T-helper 17 cell (primary cell): Measurements from ENCODE around the gene MSL3. TPM values are rescaled to one million over a fixed set of nuclear protein-coding genes. Genes with fewer than 3 reads are reported as not detected.

Source experiments
- ATAC-seq: fragments of 150-1000 bp; cut with Tn5 transposase; 2 replicates; pipeline ENCODE4 v1.10.0; 2021; ENCODE audit warnings: mild to moderate bottlenecking, moderate library complexity
- DNase-seq, 3 donors: peaks; one replicate each; pipeline versions ENCODE4 v3.0.0 to v3.0.0-alpha.2; 2020 to 2021
- H3K9me3 ChIP-seq: one replicate; pipeline ENCODE4 v1.7.0; 2013; ENCODE audit warnings: low read length, mild to moderate bottlenecking; ENCODE audit not compliant: control insufficient read depth, poor library complexity, severe bottlenecking
- H3K27ac Mint-ChIP-seq: one replicate; pipeline ENCODE4 v1.8.0; 2022; ENCODE audit warnings: mild to moderate bottlenecking, moderate library complexity, mixed read lengths
- H3K27me3 Mint-ChIP-seq: one replicate; pipeline ENCODE4 v1.8.0; 2022; ENCODE audit warnings: mixed read lengths
- H3K36me3 Mint-ChIP-seq: one replicate; pipeline ENCODE4 v1.8.0; 2022; ENCODE audit warnings: low read depth, mixed read lengths
- H3K4me1 Mint-ChIP-seq: one replicate; pipeline ENCODE4 v1.8.0; 2022; ENCODE audit warnings: mild to moderate bottlenecking, mixed read lengths
- H3K4me3 Mint-ChIP-seq: one replicate; pipeline ENCODE4 v1.8.0; 2022; ENCODE audit warnings: mild to moderate bottlenecking, moderate library complexity, mixed read lengths
- total RNA-seq, 4 donors: library from RNA in 2 of 4; stranded (reverse) in 2 of 4; gene quantifications; one replicate each; pipeline ENCODE4 v1.2.3 and lab custom pipeline; 2022 to 2026

MSL3 gene, protein sequence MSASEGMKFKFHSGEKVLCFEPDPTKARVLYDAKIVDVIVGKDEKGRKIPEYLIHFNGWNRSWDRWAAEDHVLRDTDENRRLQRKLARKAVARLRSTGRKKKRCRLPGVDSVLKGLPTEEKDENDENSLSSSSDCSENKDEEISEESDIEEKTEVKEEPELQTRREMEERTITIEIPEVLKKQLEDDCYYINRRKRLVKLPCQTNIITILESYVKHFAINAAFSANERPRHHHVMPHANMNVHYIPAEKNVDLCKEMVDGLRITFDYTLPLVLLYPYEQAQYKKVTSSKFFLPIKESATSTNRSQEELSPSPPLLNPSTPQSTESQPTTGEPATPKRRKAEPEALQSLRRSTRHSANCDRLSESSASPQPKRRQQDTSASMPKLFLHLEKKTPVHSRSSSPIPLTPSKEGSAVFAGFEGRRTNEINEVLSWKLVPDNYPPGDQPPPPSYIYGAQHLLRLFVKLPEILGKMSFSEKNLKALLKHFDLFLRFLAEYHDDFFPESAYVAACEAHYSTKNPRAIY
- total RNA-seq (10 to 100 TPM; 86.2 to 86.3 TPM), total RNA-seq (lab: John Stamatoyannopoulos, UW) (82.7 to 106 reads per million in 2 donors)

DNA sequence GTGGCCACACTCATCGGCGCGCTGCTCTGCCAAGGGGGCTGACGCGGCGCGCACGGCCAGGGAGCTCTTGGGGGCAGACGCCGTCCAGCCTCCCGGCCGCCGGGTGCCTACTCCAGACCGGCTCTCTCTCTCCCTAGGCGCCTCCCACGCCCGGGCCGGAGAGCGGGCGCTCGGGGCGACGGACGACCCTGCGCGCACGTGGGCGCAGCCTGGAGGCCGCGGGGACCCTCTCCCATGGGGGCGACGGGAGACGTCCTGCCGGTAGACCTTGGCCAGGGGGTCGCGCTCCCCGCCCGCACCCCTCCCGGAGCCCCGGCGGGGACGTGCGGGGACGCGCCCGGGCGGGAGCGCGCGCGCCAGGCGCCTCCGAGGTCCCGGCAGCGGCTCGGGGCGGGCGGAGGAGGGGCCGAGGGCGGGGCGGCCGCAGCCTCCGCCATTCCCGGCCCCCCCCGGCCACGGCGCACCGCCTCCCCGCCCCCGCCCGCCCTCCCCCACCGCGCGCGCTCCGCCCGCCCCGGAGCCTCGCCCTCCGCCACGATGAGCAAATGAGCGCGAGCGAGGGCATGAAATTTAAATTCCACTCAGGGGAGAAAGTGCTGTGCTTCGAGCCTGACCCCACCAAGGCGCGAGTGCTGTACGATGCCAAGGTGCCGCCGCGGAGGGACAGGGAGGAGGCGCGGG, at the start of gene MSL3:
Gene MSL3 (plus strand): TSS at position 519 of the 681 bp plus-strand sequence. CDS start 27 bp downstream, at position 546.
- no peaks in the 10 kb centered on the region for H3K27me3 Mint-ChIP-seq
- peaks cover 14% of the 10 kb centered on the region for H3K4me1 Mint-ChIP-seq
- H3K36me3 Mint-ChIP-seq, result peaks cover 3% of the 10 kb centered on the region
- H3K9me3 ChIP-seq, result no peaks in the 10 kb centered on the region
- peak within 1 kb of the TSS; percentile 97 for H3K27ac Mint-ChIP-seq
- ATAC-seq, result peak; percentile 65
- peak within 1 kb of the TSS; percentile 99 for H3K4me3 Mint-ChIP-seq
- peak; percentile 45 to 68 (median 60) for DNase-seq

DNA sequence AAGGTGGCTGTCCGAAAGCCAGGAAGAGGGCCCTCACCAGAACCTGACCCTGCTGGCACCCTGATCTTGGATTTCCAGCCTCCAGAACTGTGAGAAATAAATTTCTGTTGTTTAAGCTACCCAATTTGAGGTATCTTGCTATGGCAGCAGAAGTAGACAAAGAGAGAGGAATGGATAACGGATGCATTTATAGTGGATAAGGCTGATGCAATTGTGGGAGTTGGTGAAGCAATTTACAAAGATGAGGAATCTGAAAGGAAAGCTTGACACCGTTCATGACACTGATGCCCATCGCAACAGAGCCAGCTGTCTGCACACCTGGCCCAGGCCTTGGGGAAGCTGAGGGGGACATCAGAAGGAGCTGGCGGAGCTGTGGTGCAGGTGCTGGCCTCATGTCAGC, 35.7 kb upstream of the MSL3 start:
- H3K4me3 Mint-ChIP-seq, result no peak overlapping the region
- no peak for ATAC-seq
- H3K9me3 ChIP-seq, result no peaks in the 10 kb centered on the region
- no peak for DNase-seq
- no peak overlapping the region for H3K27ac Mint-ChIP-seq
- H3K4me1 Mint-ChIP-seq, result peaks cover 2% of the 10 kb centered on the region
- H3K36me3 Mint-ChIP-seq, result peaks cover 2% of the 10 kb centered on the region
- no peaks in the 10 kb centered on the region for H3K27me3 Mint-ChIP-seq

DNA sequence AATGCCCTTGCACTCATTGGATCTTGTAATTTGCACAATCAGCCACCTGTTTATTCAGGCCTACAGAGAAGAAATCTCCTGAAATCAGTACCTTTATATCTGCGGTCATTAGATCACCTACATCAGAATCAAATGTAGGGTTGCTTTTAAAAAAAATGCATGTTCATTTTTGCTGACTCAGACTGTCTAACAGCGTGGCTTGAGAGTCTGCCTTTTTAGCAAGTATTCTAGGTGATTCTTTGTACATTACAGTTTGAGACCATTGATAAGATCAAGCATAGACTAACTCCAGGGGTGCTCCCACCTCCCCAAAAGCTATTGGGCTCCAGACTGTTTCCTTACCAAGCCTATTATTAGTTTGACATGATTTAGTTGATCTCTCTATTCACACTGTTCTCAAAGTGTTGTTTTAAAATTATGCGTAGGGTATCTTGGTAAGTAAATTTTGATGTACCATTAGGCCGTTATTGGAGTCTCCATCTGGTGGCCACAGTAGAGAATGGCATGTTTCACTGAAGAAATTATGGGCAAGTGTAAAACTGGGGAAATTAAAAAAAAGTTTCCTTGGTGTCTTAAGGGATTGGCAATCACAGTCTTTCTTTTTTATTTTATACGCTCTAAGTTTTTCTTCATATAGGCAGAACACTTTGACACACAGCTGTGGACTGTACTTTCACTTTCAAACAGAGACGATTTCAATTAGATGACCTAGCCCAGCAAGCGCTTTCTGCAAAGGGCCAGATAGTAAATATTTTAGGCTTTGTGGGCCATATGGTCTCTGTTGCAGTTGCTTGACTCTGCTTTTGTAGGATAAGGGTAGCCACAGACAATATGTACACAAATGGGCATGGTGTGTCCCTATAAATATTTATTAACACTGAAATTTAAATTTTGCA, 33.7 kb upstream of the MSL3 start:
- no peak overlapping the region for H3K4me3 Mint-ChIP-seq

DNA sequence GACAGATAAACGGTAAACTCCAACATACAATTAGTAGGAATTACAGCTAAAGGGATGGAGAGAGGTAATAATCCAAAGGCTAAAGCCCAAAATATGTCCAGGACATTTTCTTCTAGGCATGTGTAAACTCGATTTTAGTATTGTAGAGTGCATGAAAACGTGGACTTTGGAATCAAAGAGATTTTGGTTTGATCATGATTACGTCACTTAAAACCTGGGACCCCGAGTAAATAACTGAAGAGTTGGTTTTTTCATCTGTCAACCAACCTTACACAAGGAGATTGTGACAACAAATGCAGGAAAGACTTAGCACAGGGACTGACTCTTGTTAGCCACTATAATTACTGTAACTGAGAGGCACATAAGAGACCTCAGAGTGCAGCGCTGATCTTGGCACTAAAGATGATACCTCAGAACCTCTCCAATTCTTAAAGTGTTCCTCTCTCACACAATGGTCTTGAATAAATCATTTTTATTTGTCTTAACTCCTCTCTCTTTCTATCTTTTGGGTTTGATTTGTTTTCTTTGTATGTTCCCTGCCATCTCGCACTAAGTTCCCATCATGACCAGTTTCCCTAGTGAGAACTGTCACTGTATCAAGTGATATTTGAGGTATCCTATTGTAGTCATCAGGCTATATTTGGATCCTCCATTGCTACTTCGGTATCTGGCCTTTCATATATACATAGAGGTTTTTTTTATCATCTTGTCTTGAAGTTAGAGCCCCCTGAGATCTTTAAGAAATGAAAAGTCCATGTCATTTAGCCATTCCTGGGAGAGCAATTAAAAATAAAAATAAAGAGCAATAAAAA, 32.2 kb upstream of the MSL3 start:
- DNase-seq (no peak), ATAC-seq (no peak)
- H3K9me3 ChIP-seq, result no peaks in the 10 kb centered on the region
- H3K4me3 Mint-ChIP-seq, result no peak overlapping the region
- no peaks in the 10 kb centered on the region for H3K27me3 Mint-ChIP-seq
- H3K4me1 Mint-ChIP-seq, result peaks cover 2% of the 10 kb centered on the region
- no peak overlapping the region for H3K27ac Mint-ChIP-seq
- peaks cover 2% of the 10 kb centered on the region for H3K36me3 Mint-ChIP-seq

More for the DNA sequence above, 33.7 kb upstream of the MSL3 start:
- ATAC-seq (peak; percentile 48), DNase-seq (no peak)
- H3K27me3 Mint-ChIP-seq, result no peaks in the 10 kb centered on the region
- H3K27ac Mint-ChIP-seq, result no peak overlapping the region
- peaks cover 2% of the 10 kb centered on the region for H3K4me1 Mint-ChIP-seq
- peaks cover 2% of the 10 kb centered on the region for H3K36me3 Mint-ChIP-seq
- no peaks in the 10 kb centered on the region for H3K9me3 ChIP-seq

DNA sequence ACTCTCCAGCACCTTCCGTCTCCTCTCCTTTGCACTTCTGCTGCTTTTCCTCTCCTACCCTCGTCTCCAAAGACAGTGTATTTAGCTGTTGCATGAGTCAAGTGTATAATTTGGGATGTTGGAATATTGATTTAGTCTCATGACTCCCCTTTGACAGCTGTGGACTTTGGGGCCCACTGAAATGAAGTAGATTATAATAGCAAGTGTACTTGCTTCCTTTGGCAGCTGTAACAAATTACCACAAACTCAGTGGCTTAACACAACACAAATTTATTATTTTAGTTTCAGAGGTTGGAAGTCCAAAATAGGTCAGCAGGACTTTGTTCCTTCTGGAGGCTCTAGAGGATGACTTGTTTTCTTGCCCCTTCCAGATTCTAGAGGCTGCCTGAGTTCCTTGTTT, 29.5 kb upstream of the MSL3 start:
- no peak overlapping the region for H3K4me3 Mint-ChIP-seq
- no peaks in the 10 kb centered on the region for H3K9me3 ChIP-seq
- ATAC-seq (no peak), DNase-seq (no peak)
- no peaks in the 10 kb centered on the region for H3K4me1 Mint-ChIP-seq
- H3K27me3 Mint-ChIP-seq, result peaks cover 7% of the 10 kb centered on the region
- H3K36me3 Mint-ChIP-seq, result no peaks in the 10 kb centered on the region
- no peak overlapping the region for H3K27ac Mint-ChIP-seq

DNA sequence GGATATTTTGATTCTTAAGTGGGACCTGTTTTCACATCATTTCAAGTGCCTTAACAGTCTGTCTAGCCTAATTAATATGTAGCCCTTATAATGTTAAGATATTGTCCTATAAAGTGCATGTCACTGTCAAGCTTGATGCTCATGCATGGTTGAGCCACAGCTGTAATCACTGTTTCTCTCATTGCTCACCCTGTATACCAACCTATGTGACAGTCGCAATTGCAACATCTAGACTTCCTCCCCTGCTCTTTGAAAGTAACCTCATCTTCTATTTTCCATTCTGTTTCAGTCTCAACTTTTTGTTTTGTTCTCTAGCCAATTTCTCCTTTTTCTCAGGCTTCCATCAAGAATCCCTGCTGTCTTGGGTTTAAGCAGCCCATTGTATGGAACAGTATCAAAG, 24.4 kb upstream of the MSL3 start:
- H3K4me1 Mint-ChIP-seq, result peaks cover 4% of the 10 kb centered on the region
- peaks cover 26% of the 10 kb centered on the region for H3K27me3 Mint-ChIP-seq
- DNase-seq (no peak), ATAC-seq (no peak)
- no peaks in the 10 kb centered on the region for H3K36me3 Mint-ChIP-seq
- no peaks in the 10 kb centered on the region for H3K9me3 ChIP-seq
- H3K4me3 Mint-ChIP-seq, result no peak overlapping the region
- H3K27ac Mint-ChIP-seq, result no peak overlapping the region

DNA sequence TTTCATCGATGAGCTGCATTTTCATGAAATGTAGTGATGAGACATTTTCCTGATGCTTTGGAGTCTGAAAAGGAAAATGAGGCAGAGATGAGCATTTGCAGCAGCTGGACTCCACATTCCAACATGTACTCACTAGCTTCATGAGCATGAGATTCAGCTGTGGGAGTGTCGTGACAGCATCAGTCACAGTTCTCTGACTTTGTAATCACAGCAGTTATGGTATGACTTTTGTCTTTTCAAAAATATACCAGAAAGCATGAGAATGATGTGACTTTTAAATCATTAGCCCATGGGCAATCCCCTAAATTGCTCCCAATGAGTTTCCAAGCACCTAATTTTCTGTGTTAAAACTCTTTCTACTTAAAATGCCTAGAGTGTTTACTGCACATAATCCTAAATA, 18.3 kb upstream of the MSL3 start:
- peaks cover 13% of the 10 kb centered on the region for H3K27me3 Mint-ChIP-seq
- peaks cover 4% of the 10 kb centered on the region for H3K4me1 Mint-ChIP-seq
- H3K4me3 Mint-ChIP-seq, result no peak overlapping the region
- ATAC-seq, result no peak
- no peaks in the 10 kb centered on the region for H3K9me3 ChIP-seq
- no peaks in the 10 kb centered on the region for H3K36me3 Mint-ChIP-seq
- no peak for DNase-seq
- H3K27ac Mint-ChIP-seq, result no peak overlapping the region

DNA sequence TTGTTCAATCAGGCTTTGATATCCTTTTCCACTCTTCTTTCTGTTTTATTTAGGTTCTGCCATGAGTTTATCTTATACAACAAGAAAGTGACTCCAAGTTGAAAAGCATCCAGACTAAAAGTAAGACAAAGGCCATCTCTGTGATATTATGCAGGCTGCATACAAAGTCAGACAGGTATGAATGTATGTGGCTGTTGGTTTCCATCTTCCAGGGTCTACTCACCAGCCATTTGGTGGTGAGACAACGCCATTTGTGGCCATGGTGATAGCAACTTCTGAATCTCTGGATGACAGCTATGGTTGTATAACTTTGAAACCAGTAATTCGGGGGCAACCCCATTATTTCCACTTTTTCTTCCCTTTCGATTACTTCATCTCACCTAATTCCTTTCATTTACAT, 17.2 kb upstream of the MSL3 start:
- ATAC-seq, result no peak
- H3K9me3 ChIP-seq, result no peaks in the 10 kb centered on the region
- Mint-ChIP-seq H3K4me3 (no peak overlapping the region), H3K36me3 (no peaks in the 10 kb centered on the region), H3K4me1 (peaks cover 4% of the 10 kb centered on the region), H3K27ac (no peak overlapping the region), H3K27me3 (peaks cover 10% of the 10 kb centered on the region)
- no peak for DNase-seq

DNA sequence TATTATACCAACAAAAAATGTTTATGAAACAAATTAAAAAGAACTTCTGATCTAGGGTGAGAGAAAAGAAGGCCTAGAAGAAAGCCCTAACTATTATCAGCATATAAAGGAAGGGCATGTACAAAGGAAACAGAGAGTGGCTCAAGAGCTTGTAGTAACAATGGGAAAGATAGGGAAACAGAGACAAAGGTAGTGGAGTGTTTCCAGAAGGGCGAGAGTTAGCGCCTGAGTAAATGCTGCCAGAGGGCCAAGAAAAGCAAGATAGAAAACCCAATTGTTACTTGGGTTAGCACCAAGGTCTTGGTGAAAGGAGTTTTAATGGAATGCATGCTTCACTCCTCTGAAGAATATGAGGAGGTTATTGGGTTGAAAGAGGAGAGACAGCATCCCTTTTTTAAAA, 16.5 kb upstream of the MSL3 start:
- H3K4me3 Mint-ChIP-seq, result no peak overlapping the region
- H3K4me1 Mint-ChIP-seq, result peaks cover 3% of the 10 kb centered on the region
- ATAC-seq (no peak), DNase-seq (no peak)
- H3K36me3 Mint-ChIP-seq, result no peaks in the 10 kb centered on the region
- H3K27me3 Mint-ChIP-seq, result peaks cover 10% of the 10 kb centered on the region
- H3K9me3 ChIP-seq, result no peaks in the 10 kb centered on the region
- H3K27ac Mint-ChIP-seq, result no peak overlapping the region

DNA sequence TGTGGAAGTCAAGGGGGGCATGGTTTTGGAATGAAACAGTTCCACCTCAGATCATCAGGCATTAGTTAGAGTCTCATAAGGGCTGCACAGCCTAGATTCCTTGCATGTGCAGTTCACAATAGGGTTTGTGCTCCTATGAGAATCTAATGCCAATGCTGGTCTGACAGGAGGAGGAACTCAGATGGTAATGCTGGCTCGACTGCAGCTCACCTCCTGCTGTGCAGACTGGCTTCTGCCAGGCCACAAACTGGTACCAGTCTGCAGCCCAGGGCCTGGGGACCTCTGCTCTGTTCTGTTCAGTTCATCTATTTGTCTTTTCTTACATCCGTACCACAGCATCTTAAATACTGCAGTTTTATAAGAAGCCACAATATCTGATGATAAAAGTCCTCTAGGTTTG, 12.2 kb upstream of the MSL3 start:
- Mint-ChIP-seq H3K27me3 (peaks cover 4% of the 10 kb centered on the region), H3K27ac (no peak overlapping the region), H3K36me3 (no peaks in the 10 kb centered on the region), H3K4me1 (peaks cover 3% of the 10 kb centered on the region), H3K4me3 (no peak overlapping the region)
- ATAC-seq, result no peak
- H3K9me3 ChIP-seq, result no peaks in the 10 kb centered on the region
- no peak for DNase-seq

DNA sequence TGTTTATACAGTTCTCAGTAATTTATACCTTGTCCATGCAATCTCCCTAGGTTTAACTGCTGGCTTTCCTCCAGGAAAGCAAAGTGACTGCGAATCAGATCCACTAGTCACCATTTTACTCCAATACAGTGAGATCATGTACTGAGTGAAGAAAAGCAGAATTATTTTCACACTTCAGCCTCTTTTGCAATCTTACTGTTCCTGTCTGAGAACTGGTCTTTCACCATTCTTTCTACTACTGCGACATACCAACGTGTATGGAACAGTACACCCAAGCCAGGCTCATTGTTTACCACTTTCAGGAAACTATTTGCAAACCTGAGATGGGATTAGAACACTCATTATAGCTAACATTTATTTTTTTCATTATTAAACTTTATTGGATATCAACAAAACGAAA, 8.0 kb upstream of the MSL3 start:
- no peaks in the 10 kb centered on the region for H3K27me3 Mint-ChIP-seq
- ATAC-seq, result no peak
- no peak overlapping the region for H3K27ac Mint-ChIP-seq
- H3K9me3 ChIP-seq, result no peaks in the 10 kb centered on the region
- no peaks in the 10 kb centered on the region for H3K4me1 Mint-ChIP-seq
- H3K4me3 Mint-ChIP-seq, result no peak overlapping the region
- no peak for DNase-seq
- H3K36me3 Mint-ChIP-seq, result no peaks in the 10 kb centered on the region

DNA sequence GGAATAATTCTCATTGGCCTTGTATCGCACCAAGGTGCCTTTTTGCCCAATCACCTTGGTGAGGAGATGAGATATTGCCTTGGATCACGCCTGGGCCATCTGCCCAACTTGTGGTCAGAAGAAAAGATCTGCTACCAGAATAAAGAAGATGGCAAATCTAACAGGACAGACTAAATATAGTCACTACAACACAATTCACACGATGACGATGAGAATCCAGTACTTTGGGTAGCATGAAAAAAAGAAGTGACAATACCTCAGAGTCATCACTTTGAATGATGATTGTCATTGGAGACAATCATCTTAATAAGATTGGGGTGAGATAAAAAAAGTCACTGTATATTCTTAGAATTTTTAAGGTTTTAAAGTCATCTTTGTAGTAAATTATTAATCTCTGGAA, 7.3 kb upstream of the MSL3 start:
- no peak overlapping the region for H3K4me3 Mint-ChIP-seq
- no peak overlapping the region for H3K27ac Mint-ChIP-seq
- no peaks in the 10 kb centered on the region for H3K4me1 Mint-ChIP-seq
- no peaks in the 10 kb centered on the region for H3K36me3 Mint-ChIP-seq
- no peaks in the 10 kb centered on the region for H3K27me3 Mint-ChIP-seq
- DNase-seq (no peak), ATAC-seq (no peak)
- no peaks in the 10 kb centered on the region for H3K9me3 ChIP-seq
